Upper lobe of right lung (tissue), 1 donor: Measurements from ENCODE around the gene DNMT1. TPM values are rescaled to one million over a fixed set of nuclear protein-coding genes. Genes with fewer than 3 reads are reported as not detected.
A peak's percentile ranks its signal among the peaks of the same experiment; 100 is the strongest.

Experiments
- ATAC-seq: fragments of 200-7000 bp; cut with Tn5 transposase; one replicate; pipeline ENCODE4 v1.9.1; 2020; ENCODE audit warnings: mild to moderate bottlenecking, moderate library complexity
- DNase-seq: peaks from one replicate; pipeline ENCODE4 v3.0.0-alpha.2; 2020
- H3K27ac ChIP-seq: fragments of 200-600 bp; one replicate; pipeline ENCODE4 v1.8.0; 2022
- H3K27me3 ChIP-seq: fragments of 200-600 bp; one replicate; pipeline ENCODE4 v1.8.0; 2022; ENCODE audit warnings: mild to moderate bottlenecking
- H3K36me3 ChIP-seq: fragments of 200-600 bp; one replicate; pipeline ENCODE4 v1.8.0; 2022
- H3K4me1 ChIP-seq: fragments of 200-600 bp; one replicate; pipeline ENCODE4 v1.8.0; 2022
- H3K4me3 ChIP-seq: fragments of 200-600 bp; one replicate; pipeline ENCODE4 v1.8.0; 2022; ENCODE audit warnings: mild to moderate bottlenecking
- H3K9me3 ChIP-seq: fragments of 200-600 bp; one replicate; pipeline ENCODE4 v1.8.0; 2022
- intact Hi-C: fragments of 100-400 bp; cut with DNase I; formaldehyde crosslinking; loops from one replicate; pipeline ENCODE4 v1.11.0; 2022
- total RNA-seq: library from RNA; stranded (reverse); fragmentation: NEBNext Ultra II Directional; extraction: Animal tissue kit (Norgen Biotek cat#: 25700); gene quantifications from one replicate; pipeline ENCODE4 v1.2.1, GENCODE V29; 2021
- TF ChIP-seq, protein P1 (sequence below): fragments of 200-600 bp; IDR thresholded peaks from one replicate; pipeline ENCODE4 v1.8.0; 2022; ENCODE audit warnings: antibody characterized with exemption
- donor health status: DM: no; HTN: yes; CAD: no; lungs with severe emphysema.

DNMT1 gene
- total RNA-seq, 1 donor from 2014 or later: 72.1 TPM

DNA sequence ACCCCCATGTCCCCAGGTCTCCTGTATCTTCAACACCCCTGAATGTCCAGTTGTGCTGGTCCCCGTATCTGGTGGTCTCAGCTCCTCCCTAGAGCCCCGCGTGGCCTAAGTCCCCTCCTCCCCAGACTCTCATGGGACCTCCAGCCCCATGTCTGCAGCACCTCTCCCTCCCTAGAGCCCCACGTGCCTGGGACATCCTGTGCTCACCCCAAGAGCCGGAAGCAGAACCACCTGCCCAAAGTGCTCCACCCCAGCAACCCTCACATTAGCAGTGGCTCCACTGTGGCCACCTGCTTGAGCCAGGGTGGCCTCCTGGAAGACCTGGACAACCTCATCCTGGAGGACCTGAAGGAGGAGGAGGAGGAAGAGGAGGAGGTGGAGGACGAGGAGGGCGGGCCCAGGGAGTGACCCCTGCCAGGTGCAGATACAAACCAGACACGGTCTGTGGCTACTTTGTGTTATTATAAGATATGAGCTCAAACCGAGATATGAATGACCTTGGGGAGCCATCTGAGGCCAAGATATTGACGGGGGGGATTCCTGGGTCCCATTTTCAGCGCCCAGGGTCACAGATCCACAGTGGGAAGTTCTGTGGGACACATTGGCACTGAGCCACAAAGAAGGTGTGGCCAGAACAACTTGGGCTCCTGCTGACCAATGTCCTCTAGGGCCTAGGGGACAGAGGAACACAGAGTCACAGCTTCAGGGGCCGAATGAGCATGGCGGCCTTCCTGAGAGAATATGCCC, 102.7 kb downstream of the DNMT1 start:
- TF ChIP-seq, protein P1, sequence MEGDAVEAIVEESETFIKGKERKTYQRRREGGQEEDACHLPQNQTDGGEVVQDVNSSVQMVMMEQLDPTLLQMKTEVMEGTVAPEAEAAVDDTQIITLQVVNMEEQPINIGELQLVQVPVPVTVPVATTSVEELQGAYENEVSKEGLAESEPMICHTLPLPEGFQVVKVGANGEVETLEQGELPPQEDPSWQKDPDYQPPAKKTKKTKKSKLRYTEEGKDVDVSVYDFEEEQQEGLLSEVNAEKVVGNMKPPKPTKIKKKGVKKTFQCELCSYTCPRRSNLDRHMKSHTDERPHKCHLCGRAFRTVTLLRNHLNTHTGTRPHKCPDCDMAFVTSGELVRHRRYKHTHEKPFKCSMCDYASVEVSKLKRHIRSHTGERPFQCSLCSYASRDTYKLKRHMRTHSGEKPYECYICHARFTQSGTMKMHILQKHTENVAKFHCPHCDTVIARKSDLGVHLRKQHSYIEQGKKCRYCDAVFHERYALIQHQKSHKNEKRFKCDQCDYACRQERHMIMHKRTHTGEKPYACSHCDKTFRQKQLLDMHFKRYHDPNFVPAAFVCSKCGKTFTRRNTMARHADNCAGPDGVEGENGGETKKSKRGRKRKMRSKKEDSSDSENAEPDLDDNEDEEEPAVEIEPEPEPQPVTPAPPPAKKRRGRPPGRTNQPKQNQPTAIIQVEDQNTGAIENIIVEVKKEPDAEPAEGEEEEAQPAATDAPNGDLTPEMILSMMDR: no peak
- no peak for DNase-seq
- H3K36me3 ChIP-seq: peaks cover 19% of the 10 kb centered on the region
- H3K27ac ChIP-seq: no peak overlapping the region
- H3K4me3 ChIP-seq: no peak overlapping the region
- no peaks in the 10 kb centered on the region for H3K9me3 ChIP-seq
- H3K27me3 ChIP-seq: no peaks in the 10 kb centered on the region
- intact Hi-C loops: no loop called here
- peaks cover 9% of the 10 kb centered on the region for H3K4me1 ChIP-seq
- ATAC-seq: no peak

DNA sequence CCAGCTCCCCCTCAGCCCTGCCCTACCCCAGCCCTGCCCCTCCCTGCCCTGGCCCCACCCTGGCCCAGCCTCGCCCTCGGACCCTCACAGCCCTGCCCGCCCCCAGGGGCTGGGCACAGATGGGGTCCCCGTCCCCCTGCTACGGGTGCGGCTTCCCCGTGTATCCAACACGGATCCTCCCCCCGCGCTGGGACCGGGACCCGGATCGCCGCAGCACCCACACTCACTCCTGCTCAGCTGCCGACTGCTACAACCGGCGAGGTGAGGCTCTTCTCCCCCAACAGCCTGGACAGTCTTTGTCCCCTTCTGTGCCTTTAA, 103.4 kb downstream of the DNMT1 start:
- intact Hi-C loops: no loop called here
- ATAC-seq (no peak), DNase-seq (no peak)
- Histone ChIP-seq H3K27ac (no peak overlapping the region), H3K4me1 (peaks cover 4% of the 10 kb centered on the region), H3K27me3 (no peaks in the 10 kb centered on the region), H3K4me3 (no peak overlapping the region), H3K9me3 (no peaks in the 10 kb centered on the region), H3K36me3 (peaks cover 19% of the 10 kb centered on the region)
- TF ChIP-seq, protein P1: no peak

DNA sequence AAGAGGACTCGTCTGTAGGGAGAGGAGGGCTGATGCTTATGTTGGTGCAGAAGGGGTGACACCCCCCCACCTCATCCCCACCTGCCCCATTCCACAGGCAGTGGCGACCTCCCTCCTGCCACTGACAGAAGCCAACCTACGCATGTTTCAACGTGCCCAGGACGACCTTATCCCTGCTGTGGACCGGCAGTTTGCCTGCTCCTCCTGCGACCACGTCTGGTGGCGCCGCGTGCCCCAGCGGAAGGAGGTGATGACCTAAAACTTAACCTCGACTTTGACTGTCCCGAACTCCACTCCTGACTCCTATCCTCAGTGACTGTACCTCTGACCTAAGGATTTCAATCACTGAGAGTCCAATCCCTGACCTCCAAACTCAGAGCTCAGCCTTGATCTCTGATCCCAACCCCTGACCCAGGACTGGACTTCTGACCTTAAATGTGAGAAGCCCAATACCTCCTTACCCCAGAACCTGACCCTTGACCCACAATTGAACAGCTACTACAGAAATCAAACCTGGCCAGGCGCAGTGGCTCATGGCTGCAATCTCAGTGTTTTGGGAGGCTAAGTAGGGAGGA, 104.9 kb downstream of the DNMT1 start:
- no peak overlapping the region for H3K27ac ChIP-seq
- TF ChIP-seq, protein P1: no peak
- H3K4me3 ChIP-seq: no peak overlapping the region
- H3K27me3 ChIP-seq: no peaks in the 10 kb centered on the region
- H3K36me3 ChIP-seq: peaks cover 19% of the 10 kb centered on the region
- H3K9me3 ChIP-seq: no peaks in the 10 kb centered on the region
- no peak for ATAC-seq
- no peak for DNase-seq
- intact Hi-C loops: no loop called here
- H3K4me1 ChIP-seq: no peaks in the 10 kb centered on the region

DNA sequence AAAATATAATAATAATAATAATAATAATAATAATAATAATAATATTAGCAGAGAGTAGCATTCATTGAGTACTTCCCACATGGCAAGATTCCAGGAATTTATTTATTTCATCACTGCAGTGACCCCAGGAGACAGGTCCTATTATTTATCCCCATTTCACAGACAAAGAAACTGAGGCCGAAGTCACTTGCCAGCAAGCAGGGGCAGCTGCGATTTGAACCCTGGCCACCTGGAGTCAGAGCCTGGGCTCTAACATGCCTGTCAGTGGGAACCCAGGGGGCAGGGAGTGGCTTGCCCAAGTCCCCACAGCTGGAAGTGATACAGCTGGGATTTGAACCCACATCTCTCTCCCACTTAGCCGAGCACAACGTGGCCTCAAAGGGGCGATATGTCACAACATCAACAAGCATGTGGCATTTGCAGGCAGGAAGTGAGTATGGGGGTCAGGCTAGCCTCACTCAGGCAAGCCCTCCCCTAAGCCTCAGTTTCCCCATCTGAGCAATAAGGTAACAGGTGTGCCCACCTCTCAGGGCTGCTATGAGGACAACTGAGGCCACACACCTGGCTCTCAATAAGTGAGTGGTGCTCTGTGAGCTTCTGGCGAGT, 105.7 kb downstream of the DNMT1 start:
- no peak for ATAC-seq
- peaks cover 19% of the 10 kb centered on the region for H3K36me3 ChIP-seq

DNA sequence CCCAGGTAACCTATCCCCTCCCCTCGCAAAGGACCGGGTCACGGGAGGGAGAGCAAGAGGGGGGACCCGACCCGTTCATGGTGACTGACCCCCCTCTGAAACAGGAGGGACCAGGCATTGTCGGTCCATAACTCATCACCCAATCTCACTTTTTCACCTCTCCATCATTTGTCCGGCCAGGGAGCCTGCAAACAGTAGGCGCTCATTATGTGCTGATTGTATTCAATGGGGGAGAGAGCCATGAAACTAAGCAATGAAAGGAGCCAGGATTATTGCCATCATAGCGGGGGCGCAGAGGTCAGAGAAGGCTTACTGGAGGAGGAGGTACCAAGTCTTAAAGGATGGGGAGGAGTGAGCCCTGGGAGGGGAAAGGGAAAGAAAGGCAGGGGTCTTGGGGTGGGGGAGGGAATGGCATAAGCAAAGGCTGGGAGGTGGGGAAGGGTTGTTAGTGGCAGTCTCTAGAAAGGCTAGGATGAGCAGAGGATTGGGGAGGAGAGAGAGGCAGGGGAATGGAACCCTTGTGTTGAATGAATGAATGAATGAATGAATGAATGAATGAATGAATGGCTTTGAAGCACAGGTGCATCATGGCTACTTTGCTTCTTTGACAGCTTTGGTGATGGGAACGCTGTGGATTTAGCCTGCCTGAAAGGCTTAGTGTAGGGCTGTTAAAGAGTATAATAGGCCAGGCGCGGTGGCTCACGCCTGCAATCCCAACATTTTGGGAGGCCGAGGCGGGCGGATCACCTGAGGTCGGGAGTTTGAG, 107.3 kb downstream of the DNMT1 start:
- H3K27me3 ChIP-seq: no peaks in the 10 kb centered on the region
- TF ChIP-seq, protein P1: no peak
- H3K36me3 ChIP-seq: peaks cover 14% of the 10 kb centered on the region
- H3K9me3 ChIP-seq: no peaks in the 10 kb centered on the region
- ATAC-seq (no peak), DNase-seq (no peak)
- intact Hi-C loops: no loop called here
- H3K4me1 ChIP-seq: no peaks in the 10 kb centered on the region
- peak overlapping the region; percentile 92 for H3K4me3 ChIP-seq
- no peak overlapping the region for H3K27ac ChIP-seq

More for the DNA sequence above, 105.7 kb downstream of the DNMT1 start:
- Histone ChIP-seq H3K9me3 (no peaks in the 10 kb centered on the region), H3K4me1 (no peaks in the 10 kb centered on the region), H3K27me3 (no peaks in the 10 kb centered on the region), H3K27ac (no peak overlapping the region), H3K4me3 (no peak overlapping the region)
- intact Hi-C loops: no loop called here
- TF ChIP-seq, protein P1: no peak
- DNase-seq: no peak
